HG02642 (cell line): ENCODE results near the gene ZBTB47.

Experiments used
- ATAC-seq: cut with Tn5 transposase; IDR thresholded peaks from one replicate; pipeline ENCODE4 v1.9.1; 2021; ENCODE audit warnings: mild to moderate bottlenecking; ENCODE audit not compliant: unreplicated experiment, poor library complexity

The ZBTB47 gene

GRCh38 chr3:42652251-42652610 lies 1.3 kb upstream of the ZBTB47 start:
- ATAC-seq = peak; percentile 24

- peak; percentile 64 for ATAC-seq
These were observed 740 bp upstream of the ZBTB47 start for GRCh38 chr3:42652611-42653302.

- no peak for ATAC-seq
These were observed 266 bp upstream of the ZBTB47 start for GRCh38 chr3:42653303-42653559.

- no peak for ATAC-seq
These were observed 1.1 kb downstream of the ZBTB47 start for GRCh38 chr3:42654331-42655201.

GRCh38 chr3:42655331-42655888 lies 1.9 kb downstream of the ZBTB47 start:
- ATAC-seq = no peak

GRCh38 chr3:42655980-42656679 lies 2.6 kb downstream of the ZBTB47 start:
- ATAC-seq = no peak

- ATAC-seq = no peak
These were observed 3.4 kb downstream of the ZBTB47 start for GRCh38 chr3:42656680-42657610.

- no peak for ATAC-seq
These were observed 4.2 kb downstream of the ZBTB47 start for GRCh38 chr3:42657675-42658074.

GRCh38 chr3:42658091-42658770 lies 4.7 kb downstream of the ZBTB47 start:
- no peak for ATAC-seq

GRCh38 chr3:42658771-42659390 lies 5.4 kb downstream of the ZBTB47 start:
- ATAC-seq = no peak

- ATAC-seq = no peak
These were observed 6.1 kb downstream of the ZBTB47 start for GRCh38 chr3:42659451-42660130.

- ATAC-seq = no peak
These were observed 6.7 kb downstream of the ZBTB47 start for GRCh38 chr3:42660131-42660715.

GRCh38 chr3:42660898-42661297 lies 7.4 kb downstream of the ZBTB47 start:
- ATAC-seq = no peak

GRCh38 chr3:42661593-42662022 lies 8.1 kb downstream of the ZBTB47 start:
- ATAC-seq = no peak

- no peak for ATAC-seq
These were observed 8.7 kb downstream of the ZBTB47 start for GRCh38 chr3:42662037-42662812.

GRCh38 chr3:42662813-42663535 lies 9.5 kb downstream of the ZBTB47 start:
- no peak for ATAC-seq
